CD4-positive, alpha-beta memory T cell (primary cell): ENCODE results near the gene IFT25. TPM values are rescaled to one million over a fixed set of nuclear protein-coding genes. Genes with fewer than 3 reads are reported as not detected.

Experiments
- CTCF ChIA-PET: fragments of 350-600 bp; sonication (Branson Sonifier 250); formaldehyde crosslinking; loops from one replicate; lab custom pipeline; 2021; ENCODE audit warnings: inconsistent platforms; ENCODE audit not compliant: partially characterized antibody; lab: Charles Lee
- POLR2A ChIA-PET: fragments of 350-600 bp; sonication (Branson Sonifier 250); formaldehyde crosslinking; loops from one replicate; lab custom pipeline; 2021; ENCODE audit not compliant: partially characterized antibody; lab: Charles Lee
- DNase-seq, 5 donors: peaks; one replicate each; pipeline versions ENCODE4 v3.0.0 to v3.0.0-alpha.2; 2020 to 2022; ENCODE audit warnings: mixed read lengths in 1 of 5
- H3K27ac ChIP-seq: one replicate; pipeline ENCODE4 v1.7.0; 2013; ENCODE audit warnings: low read depth, low read length
- H3K27me3 ChIP-seq: 2 replicates; pipeline ENCODE4 v1.7.0; 2013; ENCODE audit warnings: mild to moderate bottlenecking, low read length, moderate library complexity; ENCODE audit not compliant: insufficient read depth
- H3K36me3 ChIP-seq: 2 replicates; pipeline ENCODE4 v1.7.0; 2013; ENCODE audit warnings: mild to moderate bottlenecking, low read length, moderate library complexity; ENCODE audit not compliant: insufficient read depth
- H3K4me1 ChIP-seq: 2 replicates; pipeline ENCODE4 v1.7.0; 2013; ENCODE audit warnings: mild to moderate bottlenecking, low read length, moderate library complexity; ENCODE audit not compliant: insufficient read depth
- H3K4me3 ChIP-seq, 2 donors: one replicate each; pipeline ENCODE4 v1.7.0; 2013; ENCODE audit warnings: low read length in 2 of 2, mild to moderate bottlenecking in 1 of 2
- H3K9me3 ChIP-seq, 2 donors: one replicate each; pipeline ENCODE4 v1.7.0; 2013; ENCODE audit warnings: low read length in 2 of 2, control low read depth in 1 of 2; ENCODE audit not compliant: control insufficient read depth in 1 of 2
- H3K27ac Mint-ChIP-seq, 7 donors: one replicate each; pipeline ENCODE4 v1.8.0; 2020 to 2021; ENCODE audit warnings: mixed read lengths in 7 of 7, mild to moderate bottlenecking in 6 of 7, inconsistent platforms in 3 of 7, moderate library complexity in 3 of 7
- H3K27me3 Mint-ChIP-seq, 2 donors: one replicate each; pipeline ENCODE4 v1.8.0; 2020 to 2021; ENCODE audit warnings: mixed read lengths in 2 of 2
- H3K36me3 Mint-ChIP-seq, 2 donors: one replicate each; pipeline ENCODE4 v1.8.0; 2020 to 2021; ENCODE audit warnings: mixed read lengths in 2 of 2, inconsistent platforms in 1 of 2, mild to moderate bottlenecking in 1 of 2
- H3K4me1 Mint-ChIP-seq, 4 donors: one replicate each; pipeline ENCODE4 v1.8.0; 2020 to 2021; ENCODE audit warnings: mixed read lengths in 4 of 4, mild to moderate bottlenecking in 1 of 4
- H3K4me3 Mint-ChIP-seq, 8 donors: one replicate each; pipeline ENCODE4 v1.8.0; 2020 to 2021; ENCODE audit warnings: mixed read lengths in 8 of 8, mild to moderate bottlenecking in 7 of 8, moderate library complexity in 6 of 8, inconsistent platforms in 3 of 8
- H3K9me3 Mint-ChIP-seq, 8 donors: one replicate each; pipeline ENCODE4 v1.8.0; 2020 to 2021; ENCODE audit warnings: mixed read lengths in 8 of 8, mild to moderate bottlenecking in 5 of 8, inconsistent platforms in 3 of 8, moderate library complexity in 1 of 8
- intact Hi-C: fragments of 100-400 bp; cut with micrococcal nuclease; formaldehyde crosslinking; loops from one replicate; pipeline ENCODE4 v1.15.1; 2023
- polyA plus RNA-seq, 2 donors: library from polyadenylated mRNA; unstranded; fragments of 300-500 nt; fragmentation: Illumina TruSeq; gene quantifications; one replicate each; pipeline ENCODE4 v1.2.3, GENCODE V29; 2021
- total RNA-seq, 2 experiments: library from RNA; stranded (reverse); gene quantifications; one replicate each; pipeline ENCODE4 v1.2.3, GENCODE V29; 2021

Gene IFT25
- total and polyA plus RNA-seq, 4 experiments from 2014 or later: 45.5 to 65.4 (median 48.8) TPM

DNA sequence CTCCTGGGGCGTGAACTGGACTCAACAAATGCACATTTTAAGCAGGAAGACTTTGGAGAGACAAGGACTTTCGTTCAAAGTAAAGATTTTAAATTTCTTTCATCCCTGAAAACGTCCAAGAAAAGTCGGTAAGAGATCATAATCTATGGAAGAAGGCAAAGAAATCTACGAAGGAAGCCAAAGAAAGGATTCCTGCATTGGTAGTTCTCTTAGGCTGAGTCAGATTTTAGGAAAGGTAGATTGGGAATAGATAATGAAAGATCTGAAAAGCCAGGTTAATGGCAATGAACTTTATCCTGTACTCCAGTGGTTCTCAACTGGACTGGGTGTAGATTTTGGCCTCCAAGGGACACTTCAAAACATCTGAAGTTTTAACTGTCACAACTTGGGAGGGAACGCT lies 2.4 kb downstream of the IFT25 start:
- H3K9me3 Mint-ChIP-seq: no peaks in the 10 kb centered on the region
- H3K27ac Mint-ChIP-seq: peak overlapping the region in 2 of 7 donors; percentile 28 to 85
- no peak overlapping the region for H3K27ac ChIP-seq
- peaks cover 5 to 15% of the 10 kb centered on the region in 2 donors for H3K36me3 Mint-ChIP-seq
- CTCF ChIA-PET: interaction anchor here (1.5 kb wide), 1 partner anchor 13 kb away, joined by 4 read pairs; no protein-coding TSS in a partner anchor
- peaks cover 41% of the 10 kb centered on the region for H3K4me1 ChIP-seq
- POLR2A ChIA-PET: no interaction called here
- intact Hi-C loops: loop anchor here (10.0 kb wide), 1 partner anchor 542 kb away; no protein-coding TSS in a partner anchor
- H3K27me3 Mint-ChIP-seq: no peaks in the 10 kb centered on the region
- no peak overlapping the region for H3K4me3 ChIP-seq
- peak overlapping the region in 7 of 8 donors; percentile 8 to 72 (median 27) for H3K4me3 Mint-ChIP-seq
- H3K4me1 Mint-ChIP-seq: peaks cover 29 to 63% (median 50%) of the 10 kb centered on the region in 4 donors
- H3K36me3 ChIP-seq: no peaks in the 10 kb centered on the region
- H3K9me3 ChIP-seq: no peaks in the 10 kb centered on the region
- no peaks in the 10 kb centered on the region for H3K27me3 ChIP-seq
- no peak for DNase-seq

- peaks cover 5% of the 10 kb centered on the region for H3K36me3 ChIP-seq
- intact Hi-C loops: loop anchor here (10.0 kb wide), 1 partner anchor 542 kb away; no protein-coding TSS in a partner anchor
- H3K4me1 Mint-ChIP-seq: peaks cover 28 to 57% (median 48%) of the 10 kb centered on the region in 4 donors
- ChIA-PET CTCF (interaction anchor here (0.8 to 1.0 kb wide), 2 partner anchors 13 to 82 kb away, joined by 3 read pairs; no protein-coding TSS in a partner anchor), POLR2A (no interaction called here)
- no peaks in the 10 kb centered on the region for H3K9me3 Mint-ChIP-seq
- no peak overlapping the region for H3K27ac Mint-ChIP-seq
- DNase-seq: no peak
- no peaks in the 10 kb centered on the region for H3K27me3 ChIP-seq
- H3K27ac ChIP-seq: no peak overlapping the region
- H3K4me3 Mint-ChIP-seq: peak overlapping the region in 2 of 8 donors; percentile 36 to 46
- no peaks in the 10 kb centered on the region for H3K9me3 ChIP-seq
- H3K4me3 ChIP-seq: no peak overlapping the region
- H3K36me3 Mint-ChIP-seq: peaks cover 13 to 22% of the 10 kb centered on the region in 2 donors
- H3K4me1 ChIP-seq: peaks cover 39% of the 10 kb centered on the region
- no peaks in the 10 kb centered on the region for H3K27me3 Mint-ChIP-seq
These were observed 3.2 kb downstream of the IFT25 start for GRCh38 chr1:53942127-53942957.

GRCh38 chr1:53938136-53938830 lies 7.2 kb downstream of the IFT25 start:
- no peak overlapping the region for H3K4me3 Mint-ChIP-seq

DNA sequence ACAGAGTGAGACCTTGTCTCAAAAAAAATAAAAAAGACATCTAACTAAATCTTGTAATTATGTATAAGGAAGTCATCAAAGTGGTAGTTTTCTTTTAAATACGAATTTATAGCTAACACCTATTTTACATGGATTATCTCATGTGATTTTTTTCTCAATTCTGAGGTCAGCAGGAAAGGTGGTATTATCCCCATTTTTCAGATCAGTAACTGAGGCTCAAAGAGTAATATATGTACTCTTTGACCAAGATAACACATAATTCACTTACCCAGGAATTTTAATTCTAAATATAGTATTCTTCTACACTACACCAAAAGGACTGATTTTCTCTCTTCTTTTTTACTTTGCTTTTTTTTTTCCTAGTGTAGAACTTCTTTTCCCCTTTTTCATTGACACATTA lies 9.1 kb downstream of the IFT25 start:
- no peaks in the 10 kb centered on the region for H3K4me1 ChIP-seq
- intact Hi-C loops: no loop called here
- H3K36me3 Mint-ChIP-seq: peaks cover 30 to 38% of the 10 kb centered on the region in 2 donors
- POLR2A ChIA-PET: interaction anchor here (3.3 kb wide), 1 partner anchor 9 kb away, joined by 13 read pairs; the partner anchor contains the start of genes IFT25 and LRRC42
- DNase-seq: no peak
- peaks cover 0 to 2% (median 0%) of the 10 kb centered on the region in 8 donors for H3K9me3 Mint-ChIP-seq
- H3K27ac ChIP-seq: no peak overlapping the region
- no peaks in the 10 kb centered on the region for H3K27me3 ChIP-seq
- H3K27me3 Mint-ChIP-seq: no peaks in the 10 kb centered on the region
- no peak overlapping the region for H3K27ac Mint-ChIP-seq
- peak overlapping the region in 1 of 8 donors; percentile 31 for H3K4me3 Mint-ChIP-seq
- peaks cover 9 to 20% (median 11%) of the 10 kb centered on the region in 4 donors for H3K4me1 Mint-ChIP-seq
- H3K9me3 ChIP-seq: peaks cover 0 to 5% of the 10 kb centered on the region in 2 donors
- peaks cover 10% of the 10 kb centered on the region for H3K36me3 ChIP-seq
- H3K4me3 ChIP-seq: no peak overlapping the region
- CTCF ChIA-PET: interaction anchor here (1.1 to 1.4 kb wide), 2 partner anchors 9 to 23 kb away, joined by 3 to 5 read pairs; partner anchors contain the start of genes IFT25 and LRRC42

More at GRCh38 chr1:53938136-53938830, 7.2 kb downstream of the IFT25 start:
- no peak for DNase-seq
- Histone ChIP-seq H3K27ac (no peak overlapping the region), H3K36me3 (peaks cover 10% of the 10 kb centered on the region), H3K9me3 (peaks cover 0 to 5% of the 10 kb centered on the region in 2 donors), H3K4me3 (no peak overlapping the region), H3K27me3 (no peaks in the 10 kb centered on the region), H3K4me1 (peaks cover 15% of the 10 kb centered on the region)
- H3K4me1 Mint-ChIP-seq: peaks cover 17 to 29% (median 22%) of the 10 kb centered on the region in 4 donors
- H3K27me3 Mint-ChIP-seq: no peaks in the 10 kb centered on the region
- intact Hi-C loops: no loop called here
- peaks cover 0 to 2% (median 0%) of the 10 kb centered on the region in 8 donors for H3K9me3 Mint-ChIP-seq
- H3K27ac Mint-ChIP-seq: peak overlapping the region in 1 of 7 donors; percentile 47
- POLR2A ChIA-PET: no interaction called here
- peaks cover 28 to 37% of the 10 kb centered on the region in 2 donors for H3K36me3 Mint-ChIP-seq
- CTCF ChIA-PET: no interaction called here

- H3K4me3 ChIP-seq: no peak overlapping the region
- Mint-ChIP-seq H3K36me3 (peaks cover 39 to 50% of the 10 kb centered on the region in 2 donors), H3K27me3 (no peaks in the 10 kb centered on the region), H3K9me3 (peaks cover 0 to 2% (median 0%) of the 10 kb centered on the region in 8 donors), H3K4me1 (peaks cover under 1 to 16% (median 9%) of the 10 kb centered on the region in 4 donors), H3K4me3 (no peak overlapping the region), H3K27ac (no peak overlapping the region)
- no peak for DNase-seq
- ChIA-PET POLR2A (interaction anchor here (3.3 kb wide), 1 partner anchor 11 kb away, joined by 13 read pairs; the partner anchor contains the start of genes IFT25 and LRRC42), CTCF (interaction anchor here (1.7 kb wide), 1 partner anchor 25 kb away, joined by 5 read pairs; no protein-coding TSS in a partner anchor)
- intact Hi-C loops: no loop called here
- no peaks in the 10 kb centered on the region for H3K27me3 ChIP-seq
- no peak overlapping the region for H3K27ac ChIP-seq
- peaks cover 10% of the 10 kb centered on the region for H3K36me3 ChIP-seq
- no peaks in the 10 kb centered on the region for H3K4me1 ChIP-seq
- H3K9me3 ChIP-seq: peaks cover 0 to 5% of the 10 kb centered on the region in 2 donors
These were observed 11.2 kb downstream of the IFT25 start for GRCh38 chr1:53934170-53934765.

DNA sequence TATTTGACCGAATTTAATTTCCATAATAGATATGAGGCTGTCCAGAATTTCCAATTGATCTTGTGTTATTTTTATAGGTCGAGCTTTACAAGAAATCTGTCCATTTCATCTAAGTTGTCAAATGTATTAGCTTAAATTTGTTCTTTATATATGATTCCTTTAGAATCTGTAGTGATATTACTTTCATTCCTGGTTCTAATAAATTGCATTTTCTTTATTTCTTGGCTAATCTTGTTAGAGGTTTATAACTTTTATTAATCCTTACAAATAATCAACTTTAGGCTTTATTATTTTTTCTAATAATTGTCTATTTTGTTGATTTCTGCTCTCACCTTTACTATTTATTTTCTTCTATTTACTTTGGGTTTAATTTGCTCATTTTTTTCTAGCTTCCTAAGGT lies 14.0 kb downstream of the IFT25 start:
- H3K27ac Mint-ChIP-seq: no peak overlapping the region

More for the DNA sequence above, 14.0 kb downstream of the IFT25 start:
- H3K4me1 ChIP-seq: no peaks in the 10 kb centered on the region
- Mint-ChIP-seq H3K36me3 (peaks cover 43 to 46% of the 10 kb centered on the region in 2 donors), H3K27me3 (no peaks in the 10 kb centered on the region), H3K4me1 (peaks cover 0 to 8% (median 6%) of the 10 kb centered on the region in 4 donors), H3K4me3 (no peak overlapping the region), H3K9me3 (peaks cover 0 to 2% (median 0%) of the 10 kb centered on the region in 8 donors)
- DNase-seq: no peak
- H3K9me3 ChIP-seq: peaks cover 0 to 5% of the 10 kb centered on the region in 2 donors
- H3K27ac ChIP-seq: no peak overlapping the region
- peaks cover 10% of the 10 kb centered on the region for H3K36me3 ChIP-seq
- H3K27me3 ChIP-seq: no peaks in the 10 kb centered on the region
- H3K4me3 ChIP-seq: no peak overlapping the region
- intact Hi-C loops: no loop called here
- ChIA-PET CTCF (interaction anchor here (1.0 to 1.5 kb wide), 4 partner anchors 8 to 71 kb away, joined by 3 to 5 read pairs (median 4); no protein-coding TSS in a partner anchor), POLR2A (interaction anchor here (1.5 kb wide), 1 partner anchor 14 kb away, joined by 6 read pairs; the partner anchor contains the start of gene IFT25)
